ENCODE measurements around the gene MAPRE2. TPM values are rescaled to one million over a fixed set of nuclear protein-coding genes. Genes with fewer than 3 reads are reported as not detected.

Gene MAPRE2
- total and polyA plus RNA-seq, 2 of the 13 experiments (the other 11 are each of a cell fraction or from before 2014, with no cell fraction given) = 34.5 to 67.9 TPM

DNA sequence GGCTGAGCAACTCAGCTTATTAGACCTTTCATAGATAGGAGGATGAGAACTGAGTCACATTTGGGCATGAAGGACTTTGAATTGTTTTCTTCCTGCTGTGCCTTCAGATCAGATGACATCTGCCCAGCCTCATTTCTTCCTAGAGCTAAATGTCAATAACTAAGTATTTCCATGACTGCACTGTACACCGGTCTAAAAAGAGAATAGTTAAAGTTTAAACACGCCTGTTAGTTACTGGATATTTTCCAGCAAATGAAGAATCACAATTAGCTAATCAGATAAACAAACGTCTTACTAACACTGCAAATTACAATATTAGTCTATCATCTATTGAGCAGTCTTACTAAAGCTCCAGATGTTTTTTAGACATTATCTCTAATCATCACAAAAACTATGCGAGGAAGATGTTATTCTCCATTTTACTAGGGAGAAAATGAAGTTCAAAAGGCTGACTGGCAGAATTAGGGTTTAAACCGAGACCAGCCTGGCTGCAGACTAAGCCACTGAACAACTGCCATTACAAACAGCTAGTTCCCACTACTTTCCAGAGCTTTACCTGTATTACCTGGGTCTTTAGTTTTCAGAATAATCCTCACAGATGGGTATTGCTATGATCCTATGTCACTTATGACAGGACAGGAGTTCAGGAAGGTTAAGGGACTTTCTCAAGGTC, 130.2 kb downstream of the MAPRE2 start (continued):
- TF ChIP-seq, protein P1, sequence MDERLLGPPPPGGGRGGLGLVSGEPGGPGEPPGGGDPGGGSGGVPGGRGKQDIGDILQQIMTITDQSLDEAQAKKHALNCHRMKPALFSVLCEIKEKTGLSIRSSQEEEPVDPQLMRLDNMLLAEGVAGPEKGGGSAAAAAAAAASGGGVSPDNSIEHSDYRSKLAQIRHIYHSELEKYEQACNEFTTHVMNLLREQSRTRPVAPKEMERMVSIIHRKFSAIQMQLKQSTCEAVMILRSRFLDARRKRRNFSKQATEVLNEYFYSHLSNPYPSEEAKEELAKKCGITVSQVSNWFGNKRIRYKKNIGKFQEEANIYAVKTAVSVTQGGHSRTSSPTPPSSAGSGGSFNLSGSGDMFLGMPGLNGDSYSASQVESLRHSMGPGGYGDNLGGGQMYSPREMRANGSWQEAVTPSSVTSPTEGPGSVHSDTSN (CRISPR knock-in tag; IDR thresholded peaks at IDR 0.05) = no peak
- TF ChIP-seq, protein P2, sequence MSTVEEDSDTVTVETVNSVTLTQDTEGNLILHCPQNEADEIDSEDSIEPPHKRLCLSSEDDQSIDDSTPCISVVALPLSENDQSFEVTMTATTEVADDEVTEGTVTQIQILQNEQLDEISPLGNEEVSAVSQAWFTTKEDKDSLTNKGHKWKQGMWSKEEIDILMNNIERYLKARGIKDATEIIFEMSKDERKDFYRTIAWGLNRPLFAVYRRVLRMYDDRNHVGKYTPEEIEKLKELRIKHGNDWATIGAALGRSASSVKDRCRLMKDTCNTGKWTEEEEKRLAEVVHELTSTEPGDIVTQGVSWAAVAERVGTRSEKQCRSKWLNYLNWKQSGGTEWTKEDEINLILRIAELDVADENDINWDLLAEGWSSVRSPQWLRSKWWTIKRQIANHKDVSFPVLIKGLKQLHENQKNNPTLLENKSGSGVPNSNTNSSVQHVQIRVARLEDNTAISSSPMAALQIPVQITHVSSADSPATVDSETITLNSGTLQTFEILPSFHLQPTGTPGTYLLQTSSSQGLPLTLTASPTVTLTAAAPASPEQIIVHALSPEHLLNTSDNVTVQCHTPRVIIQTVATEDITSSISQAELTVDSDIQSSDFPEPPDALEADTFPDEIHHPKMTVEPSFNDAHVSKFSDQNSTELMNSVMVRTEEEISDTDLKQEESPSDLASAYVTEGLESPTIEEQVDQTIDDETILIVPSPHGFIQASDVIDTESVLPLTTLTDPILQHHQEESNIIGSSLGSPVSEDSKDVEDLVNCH (CRISPR knock-in tag; IDR thresholded peaks at IDR 0.05) = no peak
- TF ChIP-seq ZNF24 (IDR thresholded peaks at IDR 0.05) = 0 out of 2 replicates have a peak, but pooled peaks have one; percentile 8
- TF ChIP-seq TBL1XR1 (IDR thresholded peaks at IDR 0.05; ENCODE audit: borderline replicate concordance, low read length, partially characterized antibody) = no peak
- TF ChIP-seq, protein P3, sequence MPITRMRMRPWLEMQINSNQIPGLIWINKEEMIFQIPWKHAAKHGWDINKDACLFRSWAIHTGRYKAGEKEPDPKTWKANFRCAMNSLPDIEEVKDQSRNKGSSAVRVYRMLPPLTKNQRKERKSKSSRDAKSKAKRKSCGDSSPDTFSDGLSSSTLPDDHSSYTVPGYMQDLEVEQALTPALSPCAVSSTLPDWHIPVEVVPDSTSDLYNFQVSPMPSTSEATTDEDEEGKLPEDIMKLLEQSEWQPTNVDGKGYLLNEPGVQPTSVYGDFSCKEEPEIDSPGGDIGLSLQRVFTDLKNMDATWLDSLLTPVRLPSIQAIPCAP (CRISPR knock-in tag; IDR thresholded peaks at IDR 0.05; ENCODE audit: low read depth) = no peak
- no peak for TF ChIP-seq ZSCAN25 (CRISPR knock-in tag; IDR thresholded peaks at IDR 0.05)
- TF ChIP-seq, protein P4, sequence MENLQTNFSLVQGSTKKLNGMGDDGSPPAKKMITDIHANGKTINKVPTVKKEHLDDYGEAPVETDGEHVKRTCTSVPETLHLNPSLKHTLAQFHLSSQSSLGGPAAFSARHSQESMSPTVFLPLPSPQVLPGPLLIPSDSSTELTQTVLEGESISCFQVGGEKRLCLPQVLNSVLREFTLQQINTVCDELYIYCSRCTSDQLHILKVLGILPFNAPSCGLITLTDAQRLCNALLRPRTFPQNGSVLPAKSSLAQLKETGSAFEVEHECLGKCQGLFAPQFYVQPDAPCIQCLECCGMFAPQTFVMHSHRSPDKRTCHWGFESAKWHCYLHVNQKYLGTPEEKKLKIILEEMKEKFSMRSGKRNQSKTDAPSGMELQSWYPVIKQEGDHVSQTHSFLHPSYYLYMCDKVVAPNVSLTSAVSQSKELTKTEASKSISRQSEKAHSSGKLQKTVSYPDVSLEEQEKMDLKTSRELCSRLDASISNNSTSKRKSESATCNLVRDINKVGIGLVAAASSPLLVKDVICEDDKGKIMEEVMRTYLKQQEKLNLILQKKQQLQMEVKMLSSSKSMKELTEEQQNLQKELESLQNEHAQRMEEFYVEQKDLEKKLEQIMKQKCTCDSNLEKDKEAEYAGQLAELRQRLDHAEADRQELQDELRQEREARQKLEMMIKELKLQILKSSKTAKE (CRISPR knock-in tag; IDR thresholded peaks at IDR 0.05; ENCODE audit: borderline replicate concordance) = no peak
- TF ChIP-seq CCAR2 (optimal IDR thresholded peaks at IDR 0.05; ENCODE audit: low read depth, low read length) = no peak
- TF ChIP-seq, protein P5, sequence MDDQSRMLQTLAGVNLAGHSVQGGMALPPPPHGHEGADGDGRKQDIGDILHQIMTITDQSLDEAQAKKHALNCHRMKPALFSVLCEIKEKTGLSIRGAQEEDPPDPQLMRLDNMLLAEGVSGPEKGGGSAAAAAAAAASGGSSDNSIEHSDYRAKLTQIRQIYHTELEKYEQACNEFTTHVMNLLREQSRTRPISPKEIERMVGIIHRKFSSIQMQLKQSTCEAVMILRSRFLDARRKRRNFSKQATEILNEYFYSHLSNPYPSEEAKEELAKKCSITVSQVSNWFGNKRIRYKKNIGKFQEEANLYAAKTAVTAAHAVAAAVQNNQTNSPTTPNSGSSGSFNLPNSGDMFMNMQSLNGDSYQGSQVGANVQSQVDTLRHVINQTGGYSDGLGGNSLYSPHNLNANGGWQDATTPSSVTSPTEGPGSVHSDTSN (CRISPR knock-in tag; IDR thresholded peaks at IDR 0.05; ENCODE audit: borderline replicate concordance) = no peak
- no peak for TF ChIP-seq ZBTB1 (CRISPR knock-in tag; IDR thresholded peaks at IDR 0.05; ENCODE audit: borderline replicate concordance)
- TF ChIP-seq, protein P6, sequence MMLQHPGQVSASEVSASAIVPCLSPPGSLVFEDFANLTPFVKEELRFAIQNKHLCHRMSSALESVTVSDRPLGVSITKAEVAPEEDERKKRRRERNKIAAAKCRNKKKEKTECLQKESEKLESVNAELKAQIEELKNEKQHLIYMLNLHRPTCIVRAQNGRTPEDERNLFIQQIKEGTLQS (CRISPR knock-in tag; IDR thresholded peaks at IDR 0.05) = no peak
- TF ChIP-seq ZFP41 (CRISPR knock-in tag; IDR thresholded peaks at IDR 0.05; ENCODE audit: borderline replicate concordance) = no peak
- no peak for TF ChIP-seq AHR (CRISPR knock-in tag; IDR thresholded peaks at IDR 0.05)
- TF ChIP-seq, protein P7, sequence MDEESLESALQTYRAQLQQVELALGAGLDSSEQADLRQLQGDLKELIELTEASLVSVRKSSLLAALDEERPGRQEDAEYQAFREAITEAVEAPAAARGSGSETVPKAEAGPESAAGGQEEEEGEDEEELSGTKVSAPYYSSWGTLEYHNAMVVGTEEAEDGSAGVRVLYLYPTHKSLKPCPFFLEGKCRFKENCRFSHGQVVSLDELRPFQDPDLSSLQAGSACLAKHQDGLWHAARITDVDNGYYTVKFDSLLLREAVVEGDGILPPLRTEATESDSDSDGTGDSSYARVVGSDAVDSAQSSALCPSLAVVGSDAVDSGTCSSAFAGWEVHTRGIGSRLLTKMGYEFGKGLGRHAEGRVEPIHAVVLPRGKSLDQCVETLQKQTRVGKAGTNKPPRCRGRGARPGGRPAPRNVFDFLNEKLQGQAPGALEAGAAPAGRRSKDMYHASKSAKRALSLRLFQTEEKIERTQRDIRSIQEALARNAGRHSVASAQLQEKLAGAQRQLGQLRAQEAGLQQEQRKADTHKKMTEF (CRISPR knock-in tag; IDR thresholded peaks at IDR 0.05) = peak; percentile 31; the same call in 1 of the 2 replicates
- TF ChIP-seq, protein P8, sequence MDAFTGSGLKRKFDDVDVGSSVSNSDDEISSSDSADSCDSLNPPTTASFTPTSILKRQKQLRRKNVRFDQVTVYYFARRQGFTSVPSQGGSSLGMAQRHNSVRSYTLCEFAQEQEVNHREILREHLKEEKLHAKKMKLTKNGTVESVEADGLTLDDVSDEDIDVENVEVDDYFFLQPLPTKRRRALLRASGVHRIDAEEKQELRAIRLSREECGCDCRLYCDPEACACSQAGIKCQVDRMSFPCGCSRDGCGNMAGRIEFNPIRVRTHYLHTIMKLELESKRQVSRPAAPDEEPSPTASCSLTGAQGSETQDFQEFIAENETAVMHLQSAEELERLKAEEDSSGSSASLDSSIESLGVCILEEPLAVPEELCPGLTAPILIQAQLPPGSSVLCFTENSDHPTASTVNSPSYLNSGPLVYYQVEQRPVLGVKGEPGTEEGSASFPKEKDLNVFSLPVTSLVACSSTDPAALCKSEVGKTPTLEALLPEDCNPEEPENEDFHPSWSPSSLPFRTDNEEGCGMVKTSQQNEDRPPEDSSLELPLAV (CRISPR knock-in tag; conservative IDR thresholded peaks at IDR 0.05; ENCODE audit: low read depth) = no peak
- TF ChIP-seq HNRNPK (IDR thresholded peaks at IDR 0.05; ENCODE audit: low read depth, low read length, poor library complexity, severe bottlenecking) = no peak
- TF ChIP-seq ZSCAN29 (CRISPR knock-in tag; conservative IDR thresholded peaks at IDR 0.05) = no peak

Measured in HepG2 (cell line).